HEK293 (cell line): ENCODE data around the gene KLHDC7B.
A peak's percentile ranks its signal among the peaks of the same experiment; 100 is the strongest.

ENCODE experiments used
- GFI1B ChIP-seq: fragments of 450-650 bp; formaldehyde crosslinking; IDR thresholded peaks from 2 replicates; pipeline ENCODE4 v1.5.1; 2016; ENCODE audit warnings: missing biosample characterization, missing genetic modification characterization
- GLIS1 ChIP-seq: fragments of 450-650 bp; formaldehyde crosslinking; IDR thresholded peaks from 2 replicates; pipeline ENCODE4 v1.5.1; 2016; ENCODE audit warnings: missing biosample characterization, missing genetic modification characterization
- GLIS2 ChIP-seq: fragments of 450-650 bp; formaldehyde crosslinking; IDR thresholded peaks from 2 replicates; pipeline ENCODE4 v1.5.1; 2016; ENCODE audit warnings: missing biosample characterization, missing genetic modification characterization
- HOXD13 ChIP-seq: sonication (generic); formaldehyde crosslinking; IDR thresholded peaks from 2 replicates; pipeline ENCODE4 v1.8.0; 2022; ENCODE audit warnings: missing genetic modification reagents, borderline replicate concordance
- KLF8 ChIP-seq: fragments of 450-650 bp; formaldehyde crosslinking; IDR thresholded peaks from 2 replicates; pipeline ENCODE4 v1.5.1; 2016; ENCODE audit warnings: missing biosample characterization, missing genetic modification characterization
- PBX3 ChIP-seq: sonication (generic); formaldehyde crosslinking; IDR thresholded peaks from 2 replicates; pipeline ENCODE4 v1.8.1; 2022; ENCODE audit warnings: mild to moderate bottlenecking, moderate library complexity, missing genetic modification reagents
- PRDM4 ChIP-seq: fragments of 450-650 bp; formaldehyde crosslinking; IDR thresholded peaks from 2 replicates; pipeline ENCODE4 v1.5.1; 2017; ENCODE audit warnings: missing biosample characterization, missing genetic modification characterization
- YY1 ChIP-seq: fragments of 450-650 bp; formaldehyde crosslinking; IDR thresholded peaks from 2 replicates; pipeline ENCODE4 v1.5.1; 2018; ENCODE audit warnings: missing biosample characterization, missing genetic modification characterization
- ZBTB21 ChIP-seq: fragments of 450-650 bp; formaldehyde crosslinking; IDR thresholded peaks from 2 replicates; pipeline ENCODE4 v1.5.1; 2017; ENCODE audit warnings: missing biosample characterization, missing genetic modification characterization
- ZBTB49 ChIP-seq: fragments of 450-650 bp; formaldehyde crosslinking; IDR thresholded peaks from 2 replicates; pipeline ENCODE4 v1.5.1; 2016; ENCODE audit warnings: missing biosample characterization, missing genetic modification characterization, low read depth
- ZFP3 ChIP-seq: fragments of 450-650 bp; formaldehyde crosslinking; IDR thresholded peaks from 2 replicates; pipeline ENCODE4 v1.5.1; 2016; ENCODE audit warnings: low read depth, missing biosample characterization, missing genetic modification characterization
- ZNF10 ChIP-seq: fragments of 450-650 bp; formaldehyde crosslinking; IDR thresholded peaks from 2 replicates; pipeline ENCODE4 v1.5.1; 2017; ENCODE audit warnings: missing biosample characterization, missing genetic modification characterization
- ZNF239 ChIP-seq: fragments of 450-650 bp; formaldehyde crosslinking; IDR thresholded peaks from 2 replicates; pipeline ENCODE4 v1.5.1; 2016; ENCODE audit warnings: missing biosample characterization, missing genetic modification characterization
- ZNF280C ChIP-seq: fragments of 450-650 bp; formaldehyde crosslinking; IDR thresholded peaks from 2 replicates; pipeline ENCODE4 v1.5.1; 2016; ENCODE audit warnings: missing biosample characterization, missing genetic modification characterization
- ZNF311 ChIP-seq: fragments of 450-650 bp; formaldehyde crosslinking; IDR thresholded peaks from 2 replicates; pipeline ENCODE4 v1.5.1; 2017; ENCODE audit warnings: missing biosample characterization, missing genetic modification characterization, borderline replicate concordance
- ZNF354C ChIP-seq: fragments of 450-650 bp; formaldehyde crosslinking; IDR thresholded peaks from 2 replicates; pipeline ENCODE4 v1.5.1; 2016; ENCODE audit warnings: missing biosample characterization, missing genetic modification characterization, low read depth, borderline replicate concordance
- ZNF362 ChIP-seq: fragments of 450-650 bp; formaldehyde crosslinking; IDR thresholded peaks from 2 replicates; pipeline ENCODE4 v1.5.1; 2016; ENCODE audit warnings: missing biosample characterization, missing genetic modification characterization
- ZNF404 ChIP-seq: fragments of 450-650 bp; formaldehyde crosslinking; IDR thresholded peaks from 2 replicates; pipeline ENCODE4 v1.5.1; 2017; ENCODE audit warnings: missing biosample characterization, missing genetic modification characterization
- ZNF510 ChIP-seq: fragments of 450-650 bp; formaldehyde crosslinking; IDR thresholded peaks from 2 replicates; pipeline ENCODE4 v1.5.1; 2018; ENCODE audit warnings: mild to moderate bottlenecking, missing genetic modification characterization, missing biosample characterization; ENCODE audit not compliant: insufficient replicate concordance
- ZNF544 ChIP-seq: fragments of 450-650 bp; formaldehyde crosslinking; IDR thresholded peaks from 2 replicates; pipeline ENCODE4 v1.5.0; 2017; ENCODE audit warnings: missing biosample characterization, missing genetic modification characterization
- ZNF560 ChIP-seq: fragments of 450-650 bp; formaldehyde crosslinking; IDR thresholded peaks from 2 replicates; pipeline ENCODE4 v1.5.1; 2017; ENCODE audit warnings: missing biosample characterization, missing genetic modification characterization, borderline replicate concordance
- ZNF626 ChIP-seq: fragments of 450-650 bp; sonication (Bioruptor Pico); formaldehyde crosslinking; IDR thresholded peaks from 2 replicates; pipeline ENCODE4 v1.5.1; 2018; ENCODE audit warnings: missing biosample characterization, missing genetic modification characterization, inconsistent platforms
- ZNF777 ChIP-seq: fragments of 450-650 bp; formaldehyde crosslinking; IDR thresholded peaks from 2 replicates; pipeline ENCODE4 v1.5.1; 2017; ENCODE audit warnings: missing biosample characterization, missing genetic modification characterization, borderline replicate concordance
- ZNF785 ChIP-seq: fragments of 450-650 bp; formaldehyde crosslinking; IDR thresholded peaks from 2 replicates; pipeline ENCODE4 v1.5.1; 2016; ENCODE audit warnings: missing biosample characterization, missing genetic modification characterization
- ZNF830 ChIP-seq: fragments of 450-650 bp; IDR thresholded peaks from 2 replicates; pipeline ENCODE4 v1.5.0; 2018; ENCODE audit warnings: missing biosample characterization, missing genetic modification characterization, low read depth, mild to moderate bottlenecking, moderate library complexity
- ZSCAN18 ChIP-seq: fragments of 450-650 bp; formaldehyde crosslinking; IDR thresholded peaks from 2 replicates; pipeline ENCODE4 v1.5.1; 2016; ENCODE audit warnings: missing biosample characterization, missing genetic modification characterization

Gene KLHDC7B

GRCh38 chr22:50545522-50546325 lies at the start of gene KLHDC7B (continued):
- no peak for TF ChIP-seq ZSCAN18
- TF ChIP-seq ZNF404 = no peak
- TF ChIP-seq GFI1B (tag by site-specific recombination) = no peak
- TF ChIP-seq ZFP3 (tag by site-specific recombination) = no peak
- TF ChIP-seq GLIS2 (tag by site-specific recombination) = peak; percentile 60; the same call in 1 of the 2 replicates
- TF ChIP-seq ZBTB21 (tag by site-specific recombination) = no peak
- no peak for TF ChIP-seq ZNF362 (tag by site-specific recombination)
- peak; percentile 56; the same call in 1 of the 2 replicates for TF ChIP-seq GLIS1 (tag by site-specific recombination)
- TF ChIP-seq ZNF10 (tag by site-specific recombination) = no peak
- TF ChIP-seq ZNF510 (tag by site-specific recombination) = no peak
- TF ChIP-seq ZNF311 (tag by site-specific recombination) = no peak
- no peak for TF ChIP-seq ZNF777 (tag by site-specific recombination)
- TF ChIP-seq ZNF560 (tag by site-specific recombination) = no peak
- no peak for TF ChIP-seq ZNF280C (tag by site-specific recombination)
- TF ChIP-seq ZNF354C (tag by site-specific recombination) = no peak
- TF ChIP-seq ZNF239 (tag by site-specific recombination) = no peak
- TF ChIP-seq ZNF785 = no peak; the same call in 1 of the 2 replicates
- no peak for TF ChIP-seq HOXD13
- no peak for TF ChIP-seq ZNF544 (tag by site-specific recombination)
- TF ChIP-seq ZBTB49 (tag by site-specific recombination) = no peak
- TF ChIP-seq ZNF830 (tag by site-specific recombination) = no peak
- no peak for TF ChIP-seq KLF8
- TF ChIP-seq ZNF626 (tag by site-specific recombination) = no peak
- TF ChIP-seq PRDM4 (tag by site-specific recombination) = no peak
- no peak for TF ChIP-seq YY1 (tag by site-specific recombination)
- no peak for TF ChIP-seq PBX3 (CRISPR knock-in tag)
